ENCODE results near the gene PDE4B.

GRCh38 chr1:66022904-66023620 is 230.4 kb downstream of the PDE4B start:
- TF ChIP-seq POLR2A (IDR thresholded peaks at IDR 0.05): no peak
- TF ChIP-seq CTCF (IDR thresholded peaks at IDR 0.05): no peak
- no peak for TF ChIP-seq POLR2AphosphoS5 (IDR thresholded peaks at IDR 0.05)
